Ecto neural progenitor cell (in vitro differentiated cells): ENCODE results near the gene CPT1C.

Source experiments
- DNase-seq: peaks from one replicate; pipeline ENCODE4 v3.0.0-alpha.2; 2018; ENCODE audit warnings: low spot score

CPT1C gene

GRCh38 chr19:49690656-49691242, at the start of gene CPT1C:
CPT1C (plus strand) TSS chr19:49691116; CDS start chr19:49692253, 1,137 bp downstream.
- peak; percentile 93 for DNase-seq

- peak; percentile 100 for DNase-seq
These were observed 49.0 kb upstream of the CPT1C start, which contains the start of gene SCAF1 for GRCh38 chr19:49641688-49642491. SCAF1 (plus strand) TSS chr19:49642209; CDS start chr19:49645027, 2,818 bp downstream.

- no peak for DNase-seq
These were observed 48.4 kb upstream of the CPT1C start for GRCh38 chr19:49642492-49643035.

GRCh38 chr19:49643466-49643865, 47.5 kb upstream of the CPT1C start:
- DNase-seq, result no peak

- DNase-seq, result no peak
These were observed 45.3 kb upstream of the CPT1C start for GRCh38 chr19:49645592-49645991.

GRCh38 chr19:49645995-49646394, 44.9 kb upstream of the CPT1C start:
- DNase-seq, result no peak

GRCh38 chr19:49646586-49646985, 44.3 kb upstream of the CPT1C start:
- no peak for DNase-seq

GRCh38 chr19:49651029-49651819, 39.7 kb upstream of the CPT1C start:
- no peak for DNase-seq

GRCh38 chr19:49651820-49652550, 38.9 kb upstream of the CPT1C start:
- DNase-seq, result no peak

- no peak for DNase-seq
These were observed 38.1 kb upstream of the CPT1C start for GRCh38 chr19:49652551-49653465.

GRCh38 chr19:49653466-49653806, 37.5 kb upstream of the CPT1C start:
- no peak for DNase-seq

- no peak for DNase-seq
These were observed 36.3 kb upstream of the CPT1C start for GRCh38 chr19:49654581-49654980.

GRCh38 chr19:49655570-49656455, 35.1 kb upstream of the CPT1C start:
- DNase-seq, result no peak

GRCh38 chr19:49656456-49657109, 34.3 kb upstream of the CPT1C start:
- DNase-seq, result no peak

GRCh38 chr19:49657493-49658138, 33.3 kb upstream of the CPT1C start:
- no peak for DNase-seq

- DNase-seq, result no peak
These were observed 32.8 kb upstream of the CPT1C start for GRCh38 chr19:49658139-49658517.

GRCh38 chr19:49658566-49659442, 32.1 kb upstream of the CPT1C start:
- no peak for DNase-seq
